Measurements from ENCODE around the gene C1orf105. TPM values are rescaled to one million over a fixed set of nuclear protein-coding genes. Genes with fewer than 3 reads are reported as not detected.
A peak's percentile ranks its signal among the peaks of the same experiment; 100 is the strongest.

C1orf105 gene
- total and polyA plus RNA-seq, 2 experiments from 2014 or later = not detected

DNA sequence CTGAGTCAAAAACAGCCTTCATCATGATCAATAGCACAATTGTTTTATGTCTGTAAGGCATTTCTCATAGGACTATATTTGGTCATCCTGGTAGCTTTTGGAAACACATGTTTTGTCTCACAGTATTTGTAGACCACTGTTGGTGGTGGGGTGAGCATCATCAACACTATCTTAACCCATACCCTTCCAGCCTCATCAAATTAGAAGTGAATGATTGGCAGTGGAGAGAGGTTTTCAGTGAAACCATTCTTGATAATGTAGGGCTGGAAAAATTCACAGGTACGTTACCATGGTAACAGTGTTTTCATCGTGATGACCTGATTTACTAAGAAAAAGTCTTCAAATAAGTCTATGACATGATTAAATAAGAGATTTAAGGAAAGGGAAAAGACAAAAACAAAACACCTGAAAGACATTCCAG, 45.3 kb upstream of the C1orf105 start:
- H3K27ac Mint-ChIP-seq = no peak overlapping the region
- Histone ChIP-seq H3K36me3 (ENCODE audit: insufficient read depth) (no peaks in the 10 kb centered on the region), H3K4me3 (no peak overlapping the region), H3K79me2 (replicated peaks; ENCODE audit: insufficient read depth) (no peaks in the 10 kb centered on the region), H3K27me3 (ENCODE audit: insufficient read depth) (no peaks in the 10 kb centered on the region), H4K20me1 (replicated peaks; ENCODE audit: insufficient read depth) (no peaks in the 10 kb centered on the region), H3K9me2 (ENCODE audit: insufficient read depth) (no peaks in the 10 kb centered on the region), H3K27ac (ENCODE audit: low read depth) (no peak overlapping the region), H2AFZ (no peak overlapping the region), H3F3A (replicated peaks; ENCODE audit: low read depth) (no peaks in the 10 kb centered on the region), H3K4me1 (ENCODE audit: insufficient read depth) (peaks cover 8% of the 10 kb centered on the region), H3K4me2 (no peak overlapping the region)
- no peaks in the 10 kb centered on the region for H3K27me3 Mint-ChIP-seq (ENCODE audit: insufficient read depth, low read depth, poor library complexity)
- no peak for TF ChIP-seq STAT1 (IDR thresholded peaks at IDR 0.05; ENCODE audit: unreplicated experiment)
- no peak for TF ChIP-seq POLR2AphosphoS5 (IDR thresholded peaks at IDR 0.05; ENCODE audit: low read depth)
- no peak for TF ChIP-seq JUNB (IDR thresholded peaks at IDR 0.05; ENCODE audit: unreplicated experiment)
- TF ChIP-seq NANOG (IDR thresholded peaks at IDR 0.05; ENCODE audit: borderline replicate concordance) = no peak
- TF ChIP-seq EZH2phosphoT487 (IDR thresholded peaks at IDR 0.05; ENCODE audit: unreplicated experiment) = no peak
- no peak for TF ChIP-seq EZH2 (IDR thresholded peaks at IDR 0.05; ENCODE audit: low read depth, unreplicated experiment)
- ATAC-seq (no peak), DNase-seq (ENCODE audit: low spot score) (peak; percentile 30)
- H3K4me3 Mint-ChIP-seq = no peak overlapping the region
- peaks cover 3% of the 10 kb centered on the region; the same call in 2 of the 3 replicates for H3K4me1 Mint-ChIP-seq
- H3K36me3 Mint-ChIP-seq (ENCODE audit: low read depth) = no peaks in the 10 kb centered on the region
- no peaks in the 10 kb centered on the region for H3K9me3 Mint-ChIP-seq

- no peak for ATAC-seq
- H3K4me3 Mint-ChIP-seq = no peak overlapping the region
- H3K27ac Mint-ChIP-seq = no peak overlapping the region
- TF ChIP-seq, protein P1, sequence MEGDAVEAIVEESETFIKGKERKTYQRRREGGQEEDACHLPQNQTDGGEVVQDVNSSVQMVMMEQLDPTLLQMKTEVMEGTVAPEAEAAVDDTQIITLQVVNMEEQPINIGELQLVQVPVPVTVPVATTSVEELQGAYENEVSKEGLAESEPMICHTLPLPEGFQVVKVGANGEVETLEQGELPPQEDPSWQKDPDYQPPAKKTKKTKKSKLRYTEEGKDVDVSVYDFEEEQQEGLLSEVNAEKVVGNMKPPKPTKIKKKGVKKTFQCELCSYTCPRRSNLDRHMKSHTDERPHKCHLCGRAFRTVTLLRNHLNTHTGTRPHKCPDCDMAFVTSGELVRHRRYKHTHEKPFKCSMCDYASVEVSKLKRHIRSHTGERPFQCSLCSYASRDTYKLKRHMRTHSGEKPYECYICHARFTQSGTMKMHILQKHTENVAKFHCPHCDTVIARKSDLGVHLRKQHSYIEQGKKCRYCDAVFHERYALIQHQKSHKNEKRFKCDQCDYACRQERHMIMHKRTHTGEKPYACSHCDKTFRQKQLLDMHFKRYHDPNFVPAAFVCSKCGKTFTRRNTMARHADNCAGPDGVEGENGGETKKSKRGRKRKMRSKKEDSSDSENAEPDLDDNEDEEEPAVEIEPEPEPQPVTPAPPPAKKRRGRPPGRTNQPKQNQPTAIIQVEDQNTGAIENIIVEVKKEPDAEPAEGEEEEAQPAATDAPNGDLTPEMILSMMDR (conservative IDR thresholded peaks at IDR 0.05; ENCODE audit: low read depth in 2 of 2) = no peak
- TF ChIP-seq, protein P2, sequence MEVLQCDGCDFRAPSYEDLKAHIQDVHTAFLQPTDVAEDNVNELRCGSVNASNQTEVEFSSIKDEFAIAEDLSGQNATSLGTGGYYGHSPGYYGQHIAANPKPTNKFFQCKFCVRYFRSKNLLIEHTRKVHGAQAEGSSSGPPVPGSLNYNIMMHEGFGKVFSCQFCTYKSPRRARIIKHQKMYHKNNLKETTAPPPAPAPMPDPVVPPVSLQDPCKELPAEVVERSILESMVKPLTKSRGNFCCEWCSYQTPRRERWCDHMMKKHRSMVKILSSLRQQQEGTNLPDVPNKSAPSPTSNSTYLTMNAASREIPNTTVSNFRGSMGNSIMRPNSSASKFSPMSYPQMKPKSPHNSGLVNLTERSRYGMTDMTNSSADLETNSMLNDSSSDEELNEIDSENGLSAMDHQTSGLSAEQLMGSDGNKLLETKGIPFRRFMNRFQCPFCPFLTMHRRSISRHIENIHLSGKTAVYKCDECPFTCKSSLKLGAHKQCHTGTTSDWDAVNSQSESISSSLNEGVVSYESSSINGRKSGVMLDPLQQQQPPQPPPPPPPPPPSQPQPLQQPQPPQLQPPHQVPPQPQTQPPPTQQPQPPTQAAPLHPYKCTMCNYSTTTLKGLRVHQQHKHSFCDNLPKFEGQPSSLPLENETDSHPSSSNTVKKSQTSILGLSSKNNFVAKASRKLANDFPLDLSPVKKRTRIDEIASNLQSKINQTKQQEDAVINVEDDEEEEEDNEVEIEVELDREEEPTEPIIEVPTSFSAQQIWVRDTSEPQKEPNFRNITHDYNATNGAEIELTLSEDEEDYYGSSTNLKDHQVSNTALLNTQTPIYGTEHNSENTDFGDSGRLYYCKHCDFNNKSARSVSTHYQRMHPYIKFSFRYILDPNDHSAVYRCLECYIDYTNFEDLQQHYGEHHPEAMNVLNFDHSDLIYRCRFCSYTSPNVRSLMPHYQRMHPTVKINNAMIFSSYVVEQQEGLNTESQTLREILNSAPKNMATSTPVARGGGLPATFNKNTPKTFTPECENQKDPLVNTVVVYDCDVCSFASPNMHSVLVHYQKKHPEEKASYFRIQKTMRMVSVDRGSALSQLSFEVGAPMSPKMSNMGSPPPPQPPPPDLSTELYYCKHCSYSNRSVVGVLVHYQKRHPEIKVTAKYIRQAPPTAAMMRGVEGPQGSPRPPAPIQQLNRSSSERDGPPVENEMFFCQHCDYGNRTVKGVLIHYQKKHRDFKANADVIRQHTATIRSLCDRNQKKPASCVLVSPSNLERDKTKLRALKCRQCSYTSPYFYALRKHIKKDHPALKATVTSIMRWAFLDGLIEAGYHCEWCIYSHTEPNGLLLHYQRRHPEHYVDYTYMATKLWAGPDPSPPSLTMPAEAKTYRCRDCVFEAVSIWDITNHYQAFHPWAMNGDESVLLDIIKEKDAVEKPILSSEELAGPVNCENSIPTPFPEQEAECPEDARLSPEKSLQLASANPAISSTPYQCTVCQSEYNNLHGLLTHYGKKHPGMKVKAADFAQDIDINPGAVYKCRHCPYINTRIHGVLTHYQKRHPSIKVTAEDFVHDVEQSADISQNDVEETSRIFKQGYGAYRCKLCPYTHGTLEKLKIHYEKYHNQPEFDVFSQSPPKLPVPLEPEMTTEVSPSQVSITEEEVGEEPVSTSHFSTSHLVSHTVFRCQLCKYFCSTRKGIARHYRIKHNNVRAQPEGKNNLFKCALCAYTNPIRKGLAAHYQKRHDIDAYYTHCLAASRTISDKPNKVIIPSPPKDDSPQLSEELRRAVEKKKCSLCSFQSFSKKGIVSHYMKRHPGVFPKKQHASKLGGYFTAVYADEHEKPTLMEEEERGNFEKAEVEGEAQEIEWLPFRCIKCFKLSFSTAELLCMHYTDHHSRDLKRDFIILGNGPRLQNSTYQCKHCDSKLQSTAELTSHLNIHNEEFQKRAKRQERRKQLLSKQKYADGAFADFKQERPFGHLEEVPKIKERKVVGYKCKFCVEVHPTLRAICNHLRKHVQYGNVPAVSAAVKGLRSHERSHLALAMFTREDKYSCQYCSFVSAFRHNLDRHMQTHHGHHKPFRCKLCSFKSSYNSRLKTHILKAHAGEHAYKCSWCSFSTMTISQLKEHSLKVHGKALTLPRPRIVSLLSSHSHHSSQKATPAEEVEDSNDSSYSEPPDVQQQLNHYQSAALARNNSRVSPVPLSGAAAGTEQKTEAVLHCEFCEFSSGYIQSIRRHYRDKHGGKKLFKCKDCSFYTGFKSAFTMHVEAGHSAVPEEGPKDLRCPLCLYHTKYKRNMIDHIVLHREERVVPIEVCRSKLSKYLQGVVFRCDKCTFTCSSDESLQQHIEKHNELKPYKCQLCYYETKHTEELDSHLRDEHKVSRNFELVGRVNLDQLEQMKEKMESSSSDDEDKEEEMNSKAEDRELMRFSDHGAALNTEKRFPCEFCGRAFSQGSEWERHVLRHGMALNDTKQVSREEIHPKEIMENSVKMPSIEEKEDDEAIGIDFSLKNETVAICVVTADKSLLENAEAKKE (CRISPR knock-in tag; IDR thresholded peaks at IDR 0.05) = no peak
- TF ChIP-seq ETS1 (IDR thresholded peaks at IDR 0.05) (no peak), REST (IDR thresholded peaks at IDR 0.05; ENCODE audit: unreplicated experiment) (no peak), POLR2AphosphoS5 (IDR thresholded peaks at IDR 0.05; ENCODE audit: low read depth) (no peak), STAT1 (IDR thresholded peaks at IDR 0.05; ENCODE audit: unreplicated experiment) (no peak)
These were observed 44.1 kb upstream of the C1orf105 start for GRCh38 chr1:172376431-172376830.

More at GRCh38 chr1:172376431-172376830, 44.1 kb upstream of the C1orf105 start:
- Histone ChIP-seq H3K36me3 (ENCODE audit: insufficient read depth) (no peaks in the 10 kb centered on the region), H3K4me3 (no peak overlapping the region), H3F3A (replicated peaks; ENCODE audit: low read depth) (no peaks in the 10 kb centered on the region), H3K9me2 (ENCODE audit: insufficient read depth) (no peaks in the 10 kb centered on the region), H4K20me1 (replicated peaks; ENCODE audit: insufficient read depth) (no peaks in the 10 kb centered on the region), H3K4me1 (ENCODE audit: insufficient read depth) (peaks cover 14% of the 10 kb centered on the region), H3K27ac (ENCODE audit: low read depth) (no peak overlapping the region), H3K79me2 (replicated peaks; ENCODE audit: insufficient read depth) (no peaks in the 10 kb centered on the region), H3K27me3 (ENCODE audit: insufficient read depth) (no peaks in the 10 kb centered on the region), H3K4me2 (no peak overlapping the region), H2AFZ (no peak overlapping the region)
- no peaks in the 10 kb centered on the region for H3K27me3 Mint-ChIP-seq (ENCODE audit: insufficient read depth, low read depth, poor library complexity)
- H3K9me3 Mint-ChIP-seq = no peaks in the 10 kb centered on the region
- H3K36me3 Mint-ChIP-seq (ENCODE audit: low read depth) = no peaks in the 10 kb centered on the region
- H3K4me1 Mint-ChIP-seq = peaks cover 13% of the 10 kb centered on the region; the same call in 2 of the 3 replicates
- DNase-seq (ENCODE audit: low spot score) = no peak
